HCT116 (cell line): ENCODE measurements around the gene ANO2. TPM values are rescaled to one million over a fixed set of nuclear protein-coding genes. Genes with fewer than 3 reads are reported as not detected.

Experiments
- ATAC-seq: fragments of 200-7000 bp; cut with Tn5 transposase; 2 replicates; pipeline ENCODE4 v1.9.1; 2020; ENCODE audit warnings: mild to moderate bottlenecking, moderate library complexity
- BruUV-seq: library from RNA; stranded (reverse); fragments of 400-500 nt; replicated peaks from 2 replicates; lab custom pipeline; 2021; lab: Mats Ljungman, UMichigan
- CTCF ChIA-PET: fragments of 300-600 bp; sonication (Branson Sonifier 250); formaldehyde crosslinking; loops from one replicate; lab custom pipeline; 2021; ENCODE audit warnings: antibody characterized with exemption; lab: Charles Lee
- POLR2A ChIA-PET: fragments of 300-600, 350-600 bp; sonication (Branson Sonifier 250); formaldehyde crosslinking; loops from one replicate; lab custom pipeline; 2021; ENCODE audit warnings: antibody characterized with exemption; lab: Charles Lee
- RAD21 ChIA-PET, 2 experiments: fragments of 300-600 bp; sonication (Branson Sonifier 250); formaldehyde crosslinking; loops; one replicate each; lab custom pipeline; 2023; ENCODE audit warnings: low total read pairs in 2 of 2; ENCODE audit not compliant: uncharacterized antibody in 2 of 2, unreplicated experiment in 2 of 2, low non-redundant PET in 1 of 2; lab: Charles Lee
- DNase-seq: peaks from one replicate; pipeline ENCODE4 v3.0.0-alpha.2; 2010; ENCODE audit warnings: low read depth, low spot score
- H2AFZ ChIP-seq: fragments of 200-600 bp; shearing (Covaris generic), sonication (generic); 2 replicates; pipeline ENCODE4 v1.6.1; 2017; ENCODE audit warnings: low read depth, mixed run types, mixed read lengths, antibody characterized with exemption, low read length; ENCODE audit not compliant: poor library complexity, severe bottlenecking
- H3K27ac ChIP-seq: 2 replicates; pipeline ENCODE4 v1.5.1; 2012; ENCODE audit warnings: low read depth, low read length
- H3K27me3 ChIP-seq: fragments of 200-600 bp; sonication (generic); 2 replicates; pipeline ENCODE4 v1.6.1; 2016; ENCODE audit warnings: mixed run types, low read length, mixed read lengths; ENCODE audit not compliant: insufficient read depth
- H3K36me3 ChIP-seq, 2 experiments: fragments of 200-500 bp in 1 of 2; fragments of 200-600 bp in 1 of 2; sonication (Bioruptor generic) in 1 of 2; sonication (generic) in 1 of 2; 2 replicates each; pipeline versions ENCODE4 v1.5.1 to v1.6.1; 2014 to 2016; ENCODE audit warnings: low read length in 2 of 2, inconsistent platforms in 1 of 2, mixed read lengths in 1 of 2, mixed run types in 1 of 2; ENCODE audit not compliant: insufficient read depth in 2 of 2, control insufficient read depth in 1 of 2
- H3K4me1 ChIP-seq, 2 experiments: fragments of 200-600 bp in 1 of 2; sonication (generic) in 1 of 2; 2 replicates each; pipeline versions ENCODE4 v1.5.1 to v1.6.1; 2012 to 2017; ENCODE audit warnings: low read length in 2 of 2, inconsistent platforms in 1 of 2, mild to moderate bottlenecking in 1 of 2, mixed read lengths in 1 of 2, mixed run types in 1 of 2, moderate library complexity in 1 of 2; ENCODE audit not compliant: insufficient read depth in 2 of 2, control insufficient read depth in 1 of 2
- H3K4me2 ChIP-seq: fragments of 200-600 bp; sonication (generic); 2 replicates; pipeline ENCODE4 v1.6.1; 2017; ENCODE audit warnings: mixed run types, low read length, mixed read lengths
- H3K4me3 ChIP-seq, 2 experiments: fragments of 200-600 bp in 1 of 2; sonication (generic) in 1 of 2; replicated peaks in 1 of 2; 2 replicates each; pipeline ENCODE4 v1.5.1; 2011 to 2016; ENCODE audit warnings: low read length in 2 of 2, control low read depth in 1 of 2, low read depth in 1 of 2, mild to moderate bottlenecking in 1 of 2, mixed read lengths in 1 of 2, mixed run types in 1 of 2
- H3K79me2 ChIP-seq: fragments of 200-600 bp; sonication (generic); 2 replicates; pipeline ENCODE4 v1.6.1; 2017; ENCODE audit warnings: mild to moderate bottlenecking, mixed run types, low read length, moderate library complexity, mixed read lengths; ENCODE audit not compliant: insufficient read depth
- H3K9ac ChIP-seq: fragments of 200-600 bp; sonication (generic); 2 replicates; pipeline ENCODE4 v1.6.1; 2016; ENCODE audit warnings: low read length, mixed read lengths
- H3K9me2 ChIP-seq: fragments of 200-600 bp; sonication (generic), shearing (Covaris generic); 2 replicates; pipeline ENCODE4 v1.6.1; 2017; ENCODE audit warnings: mixed run types, mild to moderate bottlenecking, moderate library complexity; ENCODE audit not compliant: insufficient read depth
- H3K9me3 ChIP-seq, 2 experiments: fragments of 200-500 bp in 1 of 2; fragments of 200-600 bp in 1 of 2; sonication (Bioruptor generic) in 1 of 2; sonication (generic) in 1 of 2; 2 replicates each; pipeline ENCODE4 v1.6.1; 2014 to 2017; ENCODE audit warnings: low read length in 2 of 2, mixed read lengths in 2 of 2, inconsistent platforms in 1 of 2, low read depth in 1 of 2, mild to moderate bottlenecking in 1 of 2, mixed run types in 1 of 2, moderate library complexity in 1 of 2; ENCODE audit not compliant: control insufficient read depth in 1 of 2, insufficient read depth in 1 of 2
- H4K20me1 ChIP-seq: fragments of 200-600 bp; sonication (generic), shearing (Covaris generic); 2 replicates; pipeline ENCODE4 v1.6.1; 2017; ENCODE audit warnings: mixed run types, mild to moderate bottlenecking, moderate library complexity; ENCODE audit not compliant: insufficient read depth
- CBX3 ChIP-seq: IDR thresholded peaks from 2 replicates; pipeline ENCODE4 v1.6.1; 2012; ENCODE audit warnings: low read depth
- ZBTB33 ChIP-seq: IDR thresholded peaks from 2 replicates; pipeline ENCODE4 v1.6.1; 2011; ENCODE audit warnings: mild to moderate bottlenecking, low read length, moderate library complexity; ENCODE audit not compliant: insufficient replicate concordance; ENCODE audit errors: extremely low read depth
- intact Hi-C: fragments of 100-400 bp; cut with micrococcal nuclease; formaldehyde crosslinking; loops from 2 replicates; pipeline ENCODE4 v1.10.0; 2022
- total RNA-seq: library from RNA; stranded (reverse); gene quantifications from one replicate; pipeline ENCODE4 v1.2.1, GENCODE V29; 2021; ENCODE audit not compliant: unreplicated experiment
- TF ChIP-seq, protein P1 (sequence below): IDR thresholded peaks from 2 replicates; pipeline ENCODE4 v1.6.1; 2012; ENCODE audit warnings: low read depth

Gene ANO2
- total RNA-seq, 1 experiment from 2014 or later: not detected

GRCh38 chr12:5611162-5611561 lies 333.9 kb downstream of the ANO2 start:
- Histone ChIP-seq H3K79me2 (no peaks in the 10 kb centered on the region), H3K27me3 (0 out of 2 replicates have a peak, but pooled peaks cover 3% of the 10 kb centered on the region), H3K4me2 (no peak overlapping the region), H3K9ac (no peak overlapping the region), H3K9me2 (no peaks in the 10 kb centered on the region), H3K4me3 (no peak overlapping the region), H4K20me1 (no peaks in the 10 kb centered on the region), H2AFZ (no peak overlapping the region), H3K4me1 (no peaks in the 10 kb centered on the region), H3K36me3 (no peaks in the 10 kb centered on the region), H3K27ac (no peak overlapping the region), H3K9me3 (no peaks in the 10 kb centered on the region)
- POLR2A ChIA-PET: no interaction called here
- BruUV-seq: no TSS peak
- intact Hi-C loops: no loop called here
- TF ChIP-seq CBX3 (no peak), ZBTB33 (no peak)
- TF ChIP-seq, protein P1, sequence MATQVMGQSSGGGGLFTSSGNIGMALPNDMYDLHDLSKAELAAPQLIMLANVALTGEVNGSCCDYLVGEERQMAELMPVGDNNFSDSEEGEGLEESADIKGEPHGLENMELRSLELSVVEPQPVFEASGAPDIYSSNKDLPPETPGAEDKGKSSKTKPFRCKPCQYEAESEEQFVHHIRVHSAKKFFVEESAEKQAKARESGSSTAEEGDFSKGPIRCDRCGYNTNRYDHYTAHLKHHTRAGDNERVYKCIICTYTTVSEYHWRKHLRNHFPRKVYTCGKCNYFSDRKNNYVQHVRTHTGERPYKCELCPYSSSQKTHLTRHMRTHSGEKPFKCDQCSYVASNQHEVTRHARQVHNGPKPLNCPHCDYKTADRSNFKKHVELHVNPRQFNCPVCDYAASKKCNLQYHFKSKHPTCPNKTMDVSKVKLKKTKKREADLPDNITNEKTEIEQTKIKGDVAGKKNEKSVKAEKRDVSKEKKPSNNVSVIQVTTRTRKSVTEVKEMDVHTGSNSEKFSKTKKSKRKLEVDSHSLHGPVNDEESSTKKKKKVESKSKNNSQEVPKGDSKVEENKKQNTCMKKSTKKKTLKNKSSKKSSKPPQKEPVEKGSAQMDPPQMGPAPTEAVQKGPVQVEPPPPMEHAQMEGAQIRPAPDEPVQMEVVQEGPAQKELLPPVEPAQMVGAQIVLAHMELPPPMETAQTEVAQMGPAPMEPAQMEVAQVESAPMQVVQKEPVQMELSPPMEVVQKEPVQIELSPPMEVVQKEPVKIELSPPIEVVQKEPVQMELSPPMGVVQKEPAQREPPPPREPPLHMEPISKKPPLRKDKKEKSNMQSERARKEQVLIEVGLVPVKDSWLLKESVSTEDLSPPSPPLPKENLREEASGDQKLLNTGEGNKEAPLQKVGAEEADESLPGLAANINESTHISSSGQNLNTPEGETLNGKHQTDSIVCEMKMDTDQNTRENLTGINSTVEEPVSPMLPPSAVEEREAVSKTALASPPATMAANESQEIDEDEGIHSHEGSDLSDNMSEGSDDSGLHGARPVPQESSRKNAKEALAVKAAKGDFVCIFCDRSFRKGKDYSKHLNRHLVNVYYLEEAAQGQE: no peak
- RAD21 ChIA-PET: no interaction called here
- DNase-seq: no peak
- CTCF ChIA-PET: no interaction called here
- ATAC-seq: no peak
